Glutamatergic neuron (in vitro differentiated cells): ENCODE measurements around the gene ZNF385A. TPM values are rescaled to one million over a fixed set of nuclear protein-coding genes. Genes with fewer than 3 reads are reported as not detected.
A peak's percentile ranks its signal among the peaks of the same experiment; 100 is the strongest.

ENCODE experiments used
- DNase-seq: peaks from one replicate; pipeline ENCODE4 v3.0.0; 2022
- H3K27ac Mint-ChIP-seq: one replicate; pipeline ENCODE4 v1.8.0; 2020; ENCODE audit warnings: mild to moderate bottlenecking, mixed read lengths, inconsistent platforms; ENCODE audit not compliant: unreplicated experiment
- H3K27me3 Mint-ChIP-seq: one replicate; pipeline ENCODE4 v1.8.0; 2020; ENCODE audit warnings: mild to moderate bottlenecking, moderate library complexity, mixed read lengths, inconsistent platforms; ENCODE audit not compliant: unreplicated experiment
- H3K36me3 Mint-ChIP-seq: one replicate; pipeline ENCODE4 v1.8.0; 2020; ENCODE audit warnings: mild to moderate bottlenecking, mixed read lengths, inconsistent platforms; ENCODE audit not compliant: unreplicated experiment
- H3K4me1 Mint-ChIP-seq: one replicate; pipeline ENCODE4 v1.8.0; 2020; ENCODE audit warnings: mild to moderate bottlenecking, low read depth, mixed read lengths, inconsistent platforms; ENCODE audit not compliant: unreplicated experiment
- H3K4me3 Mint-ChIP-seq: one replicate; pipeline ENCODE4 v1.8.0; 2020; ENCODE audit warnings: mild to moderate bottlenecking, mixed read lengths, inconsistent platforms; ENCODE audit not compliant: unreplicated experiment
- H3K9me3 Mint-ChIP-seq: one replicate; pipeline ENCODE4 v1.8.0; 2020; ENCODE audit warnings: mild to moderate bottlenecking, moderate library complexity, mixed read lengths, inconsistent platforms; ENCODE audit not compliant: unreplicated experiment
- total RNA-seq: library from RNA; stranded (reverse); fragmentation: NEBNext Ultra II Directional; extraction: Animal tissue kit (Norgen Biotek cat#: 25700); gene quantifications from one replicate; pipeline ENCODE4 v1.2.1, GENCODE V29; 2021; ENCODE audit not compliant: unreplicated experiment
- TF ChIP-seq, protein P1 (sequence below): fragments of 200-600 bp; sonication (generic); IDR thresholded peaks from one replicate; pipeline ENCODE4 v1.5.0; 2021; ENCODE audit not compliant: partially characterized antibody, unreplicated experiment

The ZNF385A gene
- total RNA-seq, 1 donor from 2014 or later = 26.6 TPM

- Mint-ChIP-seq H3K27ac (peak overlapping the region; percentile 88), H3K4me1 (peaks cover 26% of the 10 kb centered on the region), H3K27me3 (peaks cover 9% of the 10 kb centered on the region), H3K9me3 (peaks cover 3% of the 10 kb centered on the region), H3K36me3 (no peaks in the 10 kb centered on the region), H3K4me3 (no peak overlapping the region)
- no peak for DNase-seq
- TF ChIP-seq, protein P1, sequence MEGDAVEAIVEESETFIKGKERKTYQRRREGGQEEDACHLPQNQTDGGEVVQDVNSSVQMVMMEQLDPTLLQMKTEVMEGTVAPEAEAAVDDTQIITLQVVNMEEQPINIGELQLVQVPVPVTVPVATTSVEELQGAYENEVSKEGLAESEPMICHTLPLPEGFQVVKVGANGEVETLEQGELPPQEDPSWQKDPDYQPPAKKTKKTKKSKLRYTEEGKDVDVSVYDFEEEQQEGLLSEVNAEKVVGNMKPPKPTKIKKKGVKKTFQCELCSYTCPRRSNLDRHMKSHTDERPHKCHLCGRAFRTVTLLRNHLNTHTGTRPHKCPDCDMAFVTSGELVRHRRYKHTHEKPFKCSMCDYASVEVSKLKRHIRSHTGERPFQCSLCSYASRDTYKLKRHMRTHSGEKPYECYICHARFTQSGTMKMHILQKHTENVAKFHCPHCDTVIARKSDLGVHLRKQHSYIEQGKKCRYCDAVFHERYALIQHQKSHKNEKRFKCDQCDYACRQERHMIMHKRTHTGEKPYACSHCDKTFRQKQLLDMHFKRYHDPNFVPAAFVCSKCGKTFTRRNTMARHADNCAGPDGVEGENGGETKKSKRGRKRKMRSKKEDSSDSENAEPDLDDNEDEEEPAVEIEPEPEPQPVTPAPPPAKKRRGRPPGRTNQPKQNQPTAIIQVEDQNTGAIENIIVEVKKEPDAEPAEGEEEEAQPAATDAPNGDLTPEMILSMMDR = no peak
Measured at GRCh38 chr12:54359762-54360351, 24.7 kb downstream of the ZNF385A start.

GRCh38 chr12:54358945-54359761, 25.4 kb downstream of the ZNF385A start:
- TF ChIP-seq, protein P1 = no peak
- H3K27ac Mint-ChIP-seq = no peak overlapping the region
- no peaks in the 10 kb centered on the region for H3K36me3 Mint-ChIP-seq
- no peak overlapping the region for H3K4me3 Mint-ChIP-seq
- H3K27me3 Mint-ChIP-seq = peaks cover 9% of the 10 kb centered on the region
- peaks cover 3% of the 10 kb centered on the region for H3K9me3 Mint-ChIP-seq
- peak; percentile 93 for DNase-seq
- peaks cover 30% of the 10 kb centered on the region for H3K4me1 Mint-ChIP-seq

- no peak for DNase-seq
- H3K9me3 Mint-ChIP-seq = peaks cover 7% of the 10 kb centered on the region
- TF ChIP-seq, protein P1 = no peak
- peaks cover 30% of the 10 kb centered on the region for H3K4me1 Mint-ChIP-seq
- no peak overlapping the region for H3K4me3 Mint-ChIP-seq
- H3K36me3 Mint-ChIP-seq = no peaks in the 10 kb centered on the region
- H3K27ac Mint-ChIP-seq = no peak overlapping the region
- peaks cover 9% of the 10 kb centered on the region for H3K27me3 Mint-ChIP-seq
Measured at GRCh38 chr12:54358191-54358944, 26.2 kb downstream of the ZNF385A start.

DNA sequence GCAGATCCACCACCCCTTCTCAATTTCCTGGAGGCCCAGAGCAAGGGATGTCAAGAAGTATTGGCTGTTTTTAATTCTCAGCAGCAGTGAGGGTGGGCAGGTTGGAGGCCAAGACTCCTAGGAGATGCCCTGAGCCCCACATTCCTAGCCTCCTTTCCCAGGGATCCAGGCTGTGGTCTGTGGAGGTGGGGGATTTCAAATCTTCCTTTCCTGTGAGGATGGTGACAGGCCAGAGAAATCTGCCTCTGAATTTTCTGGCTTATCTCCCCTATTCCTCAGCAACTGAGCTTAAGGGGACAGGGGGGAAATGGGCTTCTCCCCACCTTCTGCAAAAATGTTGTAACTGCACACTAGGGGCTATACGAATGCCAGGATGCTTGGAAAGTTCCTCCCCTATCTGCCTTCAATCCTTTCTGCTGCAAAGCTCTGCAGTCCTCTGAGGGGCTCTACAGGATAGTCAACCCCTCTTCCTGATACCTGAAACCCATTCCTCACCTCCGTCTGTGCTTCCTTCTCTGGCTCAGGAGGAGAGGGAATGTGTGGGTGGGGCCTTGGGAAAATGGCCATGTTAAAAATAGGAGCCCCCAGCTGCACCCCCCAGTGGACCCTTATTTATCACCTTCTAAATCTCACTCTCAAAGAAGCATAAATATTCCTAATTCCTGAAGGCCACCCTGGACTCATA, 26.9 kb downstream of the ZNF385A start:
- Mint-ChIP-seq H3K27ac (peak overlapping the region; percentile 69), H3K9me3 (peaks cover 7% of the 10 kb centered on the region), H3K36me3 (no peaks in the 10 kb centered on the region), H3K27me3 (peaks cover 9% of the 10 kb centered on the region), H3K4me3 (no peak overlapping the region), H3K4me1 (peaks cover 35% of the 10 kb centered on the region)
- no peak for DNase-seq
- TF ChIP-seq, protein P1 = no peak
